GM19372 (cell line): Measurements from ENCODE around the gene ZFR.

Experiments
- ATAC-seq: cut with Tn5 transposase; IDR thresholded peaks from one replicate; pipeline ENCODE4 v1.9.1; 2021; ENCODE audit warnings: mild to moderate bottlenecking, low read depth, moderate library complexity; ENCODE audit not compliant: unreplicated experiment

Gene ZFR

GRCh38 chr5:32444431-32445286 is at the start of gene ZFR:
ZFR (minus strand) TSS chr5:32444740; CDS start chr5:32444658, 82 bp downstream.
- peak; percentile 75 for ATAC-seq

- no peak for ATAC-seq
Observed at GRCh38 chr5:32490972-32491557, 46.5 kb upstream of the ZFR start.

- no peak for ATAC-seq
Observed at GRCh38 chr5:32489791-32490562, 45.4 kb upstream of the ZFR start.

GRCh38 chr5:32487424-32487823 is 42.9 kb upstream of the ZFR start:
- ATAC-seq = no peak

- no peak for ATAC-seq
Observed at GRCh38 chr5:32487008-32487407, 42.5 kb upstream of the ZFR start.

- ATAC-seq = no peak
Observed at GRCh38 chr5:32482193-32482592, 37.7 kb upstream of the ZFR start.

GRCh38 chr5:32479096-32479495 is 34.6 kb upstream of the ZFR start:
- no peak for ATAC-seq

GRCh38 chr5:32476891-32477290 is 32.4 kb upstream of the ZFR start:
- ATAC-seq = no peak

- ATAC-seq = no peak
Observed at GRCh38 chr5:32475334-32476097, 31.0 kb upstream of the ZFR start.

- ATAC-seq = no peak
Observed at GRCh38 chr5:32474209-32474854, 29.8 kb upstream of the ZFR start.

GRCh38 chr5:32473072-32473471 is 28.5 kb upstream of the ZFR start:
- ATAC-seq = no peak

GRCh38 chr5:32471784-32472183 is 27.2 kb upstream of the ZFR start:
- ATAC-seq = no peak

GRCh38 chr5:32465076-32465475 is 20.5 kb upstream of the ZFR start:
- no peak for ATAC-seq

- ATAC-seq = no peak
Observed at GRCh38 chr5:32462618-32463017, 18.1 kb upstream of the ZFR start.

GRCh38 chr5:32461441-32462120 is 17.0 kb upstream of the ZFR start:
- no peak for ATAC-seq

GRCh38 chr5:32460702-32461101 is 16.2 kb upstream of the ZFR start:
- no peak for ATAC-seq

- ATAC-seq = no peak
Observed at GRCh38 chr5:32458880-32459495, 14.4 kb upstream of the ZFR start.

GRCh38 chr5:32455311-32455710 is 10.8 kb upstream of the ZFR start:
- no peak for ATAC-seq

- ATAC-seq = no peak
Observed at GRCh38 chr5:32454821-32455220, 10.3 kb upstream of the ZFR start.
